RPMI7951 (cell line): ENCODE results near the gene TLR10. TPM values are rescaled to one million over a fixed set of nuclear protein-coding genes. Genes with fewer than 3 reads are reported as not detected.
"Not testable (repeated sequence)": the region's sequence is repeated elsewhere in the genome, so short reads cannot be mapped to it uniquely, and the experiment has no call there.

Source experiments
- DNase-seq: peaks from one replicate; pipeline ENCODE4 v3.0.0-alpha.2; 2012; ENCODE audit warnings: low read depth
- total RNA-seq: library from RNA; depleted of rRNA; stranded (reverse); fragments of >200 nt; shearing (Covaris generic); gene quantifications from 2 replicates; pipeline ENCODE4 v1.2.3, GENCODE V29; 2014; rRNA removed

TLR10 gene
- total RNA-seq, result 0.10 TPM in 1 of 2 replicates, not detected in the other

- peak; percentile 44 for DNase-seq
These were observed at the start of gene TLR10 for GRCh38 chr4:38782452-38783108. Gene TLR10 (minus strand): TSS chr4:38782990. CDS start chr4:38775590, 7,400 bp downstream.

- DNase-seq, result no peak
These were observed 49.4 kb upstream of the TLR10 start for GRCh38 chr4:38832206-38832605.

GRCh38 chr4:38831653-38832052 lies 48.9 kb upstream of the TLR10 start:
- no peak for DNase-seq

GRCh38 chr4:38829237-38829636 lies 46.4 kb upstream of the TLR10 start:
- no peak for DNase-seq

GRCh38 chr4:38823766-38824165 lies 41.0 kb upstream of the TLR10 start:
- DNase-seq, result no peak

GRCh38 chr4:38822748-38823303 lies 40.0 kb upstream of the TLR10 start:
- no peak for DNase-seq

- DNase-seq, result no peak
These were observed 38.9 kb upstream of the TLR10 start for GRCh38 chr4:38821739-38822138.

GRCh38 chr4:38820329-38821061 lies 37.7 kb upstream of the TLR10 start:
- DNase-seq, result peak; percentile 52

- peak; percentile 90 for DNase-seq
These were observed 36.8 kb upstream of the TLR10 start for GRCh38 chr4:38819569-38819968.

- DNase-seq, result no peak
These were observed 35.7 kb upstream of the TLR10 start for GRCh38 chr4:38818441-38818976.

- DNase-seq, result no peak
These were observed 33.3 kb upstream of the TLR10 start for GRCh38 chr4:38815885-38816782.

- DNase-seq, result no peak
These were observed 31.6 kb upstream of the TLR10 start for GRCh38 chr4:38814386-38814785.

GRCh38 chr4:38811297-38811696 lies 28.5 kb upstream of the TLR10 start:
- DNase-seq, result no peak

- DNase-seq, result not testable (repeated sequence)
These were observed 24.7 kb upstream of the TLR10 start for GRCh38 chr4:38807462-38807861.

GRCh38 chr4:38806251-38806650 lies 23.5 kb upstream of the TLR10 start:
- not testable (repeated sequence) for DNase-seq

- peak; percentile 58 for DNase-seq
These were observed 22.8 kb upstream of the TLR10 start for GRCh38 chr4:38805530-38806145.

GRCh38 chr4:38804654-38805295 lies 22.0 kb upstream of the TLR10 start, which contains the start of gene TLR1:
Gene TLR1 (minus strand): TSS chr4:38804791. CDS start chr4:38798831, 5,960 bp downstream.
- peak; percentile 66 for DNase-seq

GRCh38 chr4:38803833-38804653 lies 21.3 kb upstream of the TLR10 start:
- peak; percentile 10 for DNase-seq

- no peak for DNase-seq
These were observed 20.0 kb upstream of the TLR10 start for GRCh38 chr4:38802561-38803355.
